Body of pancreas (tissue), 4 donors: Measurements from ENCODE around the gene SIM2.

ENCODE experiments used
- POLR2A ChIP-seq, 3 donors: fragments of 450-650 bp; IDR thresholded peaks; one replicate each; pipeline ENCODE4 v1.6.1; 2016; ENCODE audit warnings: antibody characterized with exemption in 3 of 3, mild to moderate bottlenecking in 2 of 3
- TF ChIP-seq, protein P1 (sequence below), 7 experiments: fragments of 450-650 bp in 4 of 7; fragments of 200-600 bp in 3 of 7; sonication (generic) in 3 of 7; IDR thresholded peaks; one replicate each; pipeline ENCODE4 v1.5.1; 2016 to 2019; ENCODE audit warnings: antibody characterized with exemption in 7 of 7

DNA sequence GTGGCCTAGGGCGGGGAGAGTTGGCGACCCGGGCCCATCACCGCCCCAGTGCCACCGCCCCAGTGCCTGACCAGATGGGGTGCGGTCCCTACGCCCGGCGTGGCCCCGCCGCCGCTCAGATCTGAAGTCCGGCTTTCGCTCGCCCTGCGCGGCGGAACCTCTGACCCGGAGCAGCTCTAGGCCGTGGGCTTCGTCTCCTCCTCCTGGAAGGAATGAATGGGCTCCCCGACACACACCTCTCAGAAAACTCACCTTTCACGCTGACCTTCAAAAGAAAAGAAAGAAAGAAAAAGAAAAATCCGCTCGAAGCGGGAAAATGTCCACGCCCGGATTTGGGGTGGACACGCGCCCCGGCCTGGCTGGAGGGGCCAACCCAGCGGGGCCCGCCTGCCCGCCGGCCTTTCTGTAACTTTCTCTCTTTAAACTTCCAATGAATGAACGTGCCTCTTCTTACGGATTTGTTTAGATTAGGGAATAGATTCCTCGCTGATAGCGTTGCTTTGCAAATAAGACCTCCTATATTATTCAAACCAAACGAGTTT is 5.4 kb upstream of the SIM2 start:
- TF ChIP-seq POLR2A (IDR thresholded peaks at IDR 0.05): no peak
- TF ChIP-seq, protein P1, sequence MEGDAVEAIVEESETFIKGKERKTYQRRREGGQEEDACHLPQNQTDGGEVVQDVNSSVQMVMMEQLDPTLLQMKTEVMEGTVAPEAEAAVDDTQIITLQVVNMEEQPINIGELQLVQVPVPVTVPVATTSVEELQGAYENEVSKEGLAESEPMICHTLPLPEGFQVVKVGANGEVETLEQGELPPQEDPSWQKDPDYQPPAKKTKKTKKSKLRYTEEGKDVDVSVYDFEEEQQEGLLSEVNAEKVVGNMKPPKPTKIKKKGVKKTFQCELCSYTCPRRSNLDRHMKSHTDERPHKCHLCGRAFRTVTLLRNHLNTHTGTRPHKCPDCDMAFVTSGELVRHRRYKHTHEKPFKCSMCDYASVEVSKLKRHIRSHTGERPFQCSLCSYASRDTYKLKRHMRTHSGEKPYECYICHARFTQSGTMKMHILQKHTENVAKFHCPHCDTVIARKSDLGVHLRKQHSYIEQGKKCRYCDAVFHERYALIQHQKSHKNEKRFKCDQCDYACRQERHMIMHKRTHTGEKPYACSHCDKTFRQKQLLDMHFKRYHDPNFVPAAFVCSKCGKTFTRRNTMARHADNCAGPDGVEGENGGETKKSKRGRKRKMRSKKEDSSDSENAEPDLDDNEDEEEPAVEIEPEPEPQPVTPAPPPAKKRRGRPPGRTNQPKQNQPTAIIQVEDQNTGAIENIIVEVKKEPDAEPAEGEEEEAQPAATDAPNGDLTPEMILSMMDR (IDR thresholded peaks at IDR 0.05): no peak
